ENCODE results near the gene CEP128. TPM values are rescaled to one million over a fixed set of nuclear protein-coding genes. Genes with fewer than 3 reads are reported as not detected.

CEP128 gene
- total RNA-seq, 1 experiment from 2014 or later, result 29.3 TPM

GRCh38 chr14:80926397-80927082 is 15.0 kb downstream of the CEP128 start:
- Histone ChIP-seq H3K9me2 (ENCODE audit: insufficient read depth) (no peaks in the 10 kb centered on the region), H3K27ac (no peak overlapping the region), H3K9me3 (ENCODE audit: insufficient read depth, low read depth) (no peaks in the 10 kb centered on the region), H3K27me3 (ENCODE audit: insufficient read depth, low read depth) (no peaks in the 10 kb centered on the region), H3K4me2 (no peak overlapping the region), H3F3A (ENCODE audit: insufficient read depth, low read depth) (no peaks in the 10 kb centered on the region), H2AFZ (no peak overlapping the region), H3K4me1 (replicated peaks; ENCODE audit: insufficient read depth) (peaks cover 10% of the 10 kb centered on the region; the same call in 1 of the 2 replicates), H3K79me2 (ENCODE audit: low read depth) (peaks cover 8% of the 10 kb centered on the region; the same call in 1 of the 2 replicates), H4K20me1 (ENCODE audit: insufficient read depth) (no peaks in the 10 kb centered on the region), H3K4me3 (no peak overlapping the region), H3K36me3 (ENCODE audit: low read depth) (no peaks in the 10 kb centered on the region)
- no peak for TF ChIP-seq EZH2 (IDR thresholded peaks at IDR 0.05; ENCODE audit: low read depth)
- TF ChIP-seq CTCF (conservative IDR thresholded peaks at IDR 0.05), result no peak
- intact Hi-C loops (cut with micrococcal nuclease; ENCODE audit: unreplicated experiment), result no loop called here
- POLR2A ChIA-PET (ENCODE audit: unreplicated experiment), result interaction anchor here (0.6 kb wide), 1 partner anchor 61 kb away, joined by 4 read pairs; no protein-coding TSS in a partner anchor
- CTCF ChIA-PET, result no interaction called here
- no peak for DNase-seq
- no TSS peak for BruUV-seq (replicated peaks)

GRCh38 chr14:80924365-80925103 is 17.0 kb downstream of the CEP128 start:
- Histone ChIP-seq H3K4me1 (replicated peaks; ENCODE audit: insufficient read depth) (no peaks in the 10 kb centered on the region), H3K79me2 (ENCODE audit: low read depth) (peaks cover 7% of the 10 kb centered on the region; the same call in 1 of the 2 replicates), H3K9me3 (ENCODE audit: insufficient read depth, low read depth) (no peaks in the 10 kb centered on the region), H3K27me3 (ENCODE audit: insufficient read depth, low read depth) (no peaks in the 10 kb centered on the region), H3F3A (ENCODE audit: insufficient read depth, low read depth) (no peaks in the 10 kb centered on the region), H3K27ac (no peak overlapping the region), H4K20me1 (ENCODE audit: insufficient read depth) (no peaks in the 10 kb centered on the region), H3K4me2 (no peak overlapping the region), H2AFZ (no peak overlapping the region), H3K4me3 (no peak overlapping the region), H3K36me3 (ENCODE audit: low read depth) (no peaks in the 10 kb centered on the region), H3K9me2 (ENCODE audit: insufficient read depth) (no peaks in the 10 kb centered on the region)
- intact Hi-C loops (cut with micrococcal nuclease; ENCODE audit: unreplicated experiment), result no loop called here
- ChIA-PET POLR2A (ENCODE audit: unreplicated experiment) (no interaction called here), CTCF (interaction anchor here (0.6 kb wide), 1 partner anchor 1115 kb away, joined by 4 read pairs; no protein-coding TSS in a partner anchor)
- BruUV-seq (replicated peaks), result no TSS peak
- no peak for DNase-seq
- TF ChIP-seq CTCF (conservative IDR thresholded peaks at IDR 0.05) (no peak), EZH2 (IDR thresholded peaks at IDR 0.05; ENCODE audit: low read depth) (no peak)

- H3F3A ChIP-seq (ENCODE audit: insufficient read depth, low read depth), result no peaks in the 10 kb centered on the region
- H4K20me1 ChIP-seq (ENCODE audit: insufficient read depth), result no peaks in the 10 kb centered on the region
- H3K27me3 ChIP-seq (ENCODE audit: insufficient read depth, low read depth), result no peaks in the 10 kb centered on the region
- no peak overlapping the region for H3K4me2 ChIP-seq
- H3K9me2 ChIP-seq (ENCODE audit: insufficient read depth), result no peaks in the 10 kb centered on the region; the same call in 1 of the 2 replicates
- H3K36me3 ChIP-seq (ENCODE audit: low read depth), result no peaks in the 10 kb centered on the region
- H3K27ac ChIP-seq, result no peak overlapping the region
- DNase-seq, result no peak
- no peak overlapping the region for H3K4me3 ChIP-seq
- TF ChIP-seq EZH2 (IDR thresholded peaks at IDR 0.05; ENCODE audit: low read depth), result no peak
- TF ChIP-seq CTCF (conservative IDR thresholded peaks at IDR 0.05), result no peak
- no peaks in the 10 kb centered on the region for H3K9me3 ChIP-seq (ENCODE audit: insufficient read depth, low read depth)
- intact Hi-C loops (cut with micrococcal nuclease; ENCODE audit: unreplicated experiment), result no loop called here
- CTCF ChIA-PET, result no interaction called here
- POLR2A ChIA-PET (ENCODE audit: unreplicated experiment), result no interaction called here
- H2AFZ ChIP-seq, result no peak overlapping the region
- no peaks in the 10 kb centered on the region for H3K4me1 ChIP-seq (replicated peaks; ENCODE audit: insufficient read depth)
- BruUV-seq (replicated peaks), result no TSS peak
- no peaks in the 10 kb centered on the region for H3K79me2 ChIP-seq (ENCODE audit: low read depth)
Measured at GRCh38 chr14:80923368-80923767, 18.2 kb downstream of the CEP128 start.

Data from PC-9 (cell line).